Astrocyte (in vitro differentiated cells and primary cell): Measurements from ENCODE around the gene SBNO2. TPM values are rescaled to one million over a fixed set of nuclear protein-coding genes. Genes with fewer than 3 reads are reported as not detected.

Experiments used
- DNase-seq: peaks from one replicate; pipeline ENCODE4 v3.0.0-alpha.2; 2010; ENCODE audit warnings: low read depth
- FAIRE-seq: peaks from 2 replicates; lab custom pipeline; 2011; peaks lifted over from hg19 to GRCh38; lab: Jason Lieb, UNC
- H2AFZ ChIP-seq: 2 replicates; pipeline ENCODE4 v1.6.0; 2012; ENCODE audit warnings: low read depth, low read length, inconsistent platforms
- H3K27ac ChIP-seq: 2 replicates; pipeline ENCODE4 v1.5.1; 2011; ENCODE audit warnings: low read depth, low read length, inconsistent platforms
- H3K27me3 ChIP-seq: 2 replicates; pipeline ENCODE4 v1.6.0; 2011; ENCODE audit warnings: low read length, inconsistent platforms; ENCODE audit not compliant: insufficient read depth
- H3K36me3 ChIP-seq: 2 replicates; pipeline ENCODE4 v1.5.1; 2011; ENCODE audit warnings: low read length, inconsistent platforms; ENCODE audit not compliant: insufficient read depth
- H3K4me1 ChIP-seq: 2 replicates; pipeline ENCODE4 v1.5.1; 2011; ENCODE audit warnings: low read length, inconsistent platforms; ENCODE audit not compliant: insufficient read depth
- H3K4me2 ChIP-seq: 2 replicates; pipeline ENCODE4 v1.6.0; 2012; ENCODE audit warnings: low read length, inconsistent platforms
- H3K4me3 ChIP-seq: 2 replicates; pipeline ENCODE4 v1.5.1; 2011; ENCODE audit warnings: low read depth, mild to moderate bottlenecking, low read length, inconsistent platforms; ENCODE audit not compliant: insufficient read depth
- H3K79me2 ChIP-seq: 2 replicates; pipeline ENCODE4 v1.6.0; 2012; ENCODE audit warnings: mild to moderate bottlenecking, low read length, inconsistent platforms; ENCODE audit not compliant: insufficient read depth
- H3K9ac ChIP-seq: 2 replicates; pipeline ENCODE4 v1.6.0; 2012; ENCODE audit warnings: mild to moderate bottlenecking, low read length, inconsistent platforms
- H3K9me3 ChIP-seq: 2 replicates; pipeline ENCODE4 v1.5.1; 2012; ENCODE audit warnings: low read depth, mild to moderate bottlenecking, low read length, inconsistent platforms; ENCODE audit not compliant: insufficient read depth
- H4K20me1 ChIP-seq: 2 replicates; pipeline ENCODE4 v1.6.0; 2012; ENCODE audit warnings: low read length, inconsistent platforms; ENCODE audit not compliant: insufficient read depth
- H3K27ac Mint-ChIP-seq: one replicate; pipeline ENCODE4 v1.8.0; 2021; ENCODE audit warnings: mild to moderate bottlenecking, mixed read lengths; ENCODE audit not compliant: unreplicated experiment
- H3K27me3 Mint-ChIP-seq: one replicate; pipeline ENCODE4 v1.8.0; 2021; ENCODE audit warnings: low read depth, mixed read lengths; ENCODE audit not compliant: unreplicated experiment
- H3K36me3 Mint-ChIP-seq: one replicate; pipeline ENCODE4 v1.8.0; 2021; ENCODE audit warnings: low read depth, mixed read lengths; ENCODE audit not compliant: unreplicated experiment
- H3K4me1 Mint-ChIP-seq: one replicate; pipeline ENCODE4 v1.8.0; 2021; ENCODE audit warnings: low read depth, mixed read lengths; ENCODE audit not compliant: unreplicated experiment
- H3K4me3 Mint-ChIP-seq: one replicate; pipeline ENCODE4 v1.8.0; 2021; ENCODE audit warnings: mild to moderate bottlenecking, moderate library complexity, mixed read lengths; ENCODE audit not compliant: unreplicated experiment
- H3K9me3 Mint-ChIP-seq: one replicate; pipeline ENCODE4 v1.8.0; 2021; ENCODE audit warnings: mild to moderate bottlenecking, mixed read lengths; ENCODE audit not compliant: unreplicated experiment
- EZH2 ChIP-seq: IDR thresholded peaks from 2 replicates; pipeline ENCODE4 v1.6.1; 2012; ENCODE audit warnings: mild to moderate bottlenecking, low read length, inconsistent platforms; ENCODE audit not compliant: insufficient read depth
- total RNA-seq: library from RNA; stranded (reverse); gene quantifications from 2 replicates; pipeline ENCODE4 v1.2.1, GENCODE V29; 2021
- TF ChIP-seq, protein P1 (sequence below): IDR thresholded peaks from 2 replicates; pipeline ENCODE4 v1.5.1; 2011; ENCODE audit warnings: low read depth, mild to moderate bottlenecking, inconsistent platforms, low read length, moderate library complexity; ENCODE audit not compliant: insufficient read depth

Gene SBNO2
- total RNA-seq, 1 donor from 2014 or later = 39.3 TPM

DNA sequence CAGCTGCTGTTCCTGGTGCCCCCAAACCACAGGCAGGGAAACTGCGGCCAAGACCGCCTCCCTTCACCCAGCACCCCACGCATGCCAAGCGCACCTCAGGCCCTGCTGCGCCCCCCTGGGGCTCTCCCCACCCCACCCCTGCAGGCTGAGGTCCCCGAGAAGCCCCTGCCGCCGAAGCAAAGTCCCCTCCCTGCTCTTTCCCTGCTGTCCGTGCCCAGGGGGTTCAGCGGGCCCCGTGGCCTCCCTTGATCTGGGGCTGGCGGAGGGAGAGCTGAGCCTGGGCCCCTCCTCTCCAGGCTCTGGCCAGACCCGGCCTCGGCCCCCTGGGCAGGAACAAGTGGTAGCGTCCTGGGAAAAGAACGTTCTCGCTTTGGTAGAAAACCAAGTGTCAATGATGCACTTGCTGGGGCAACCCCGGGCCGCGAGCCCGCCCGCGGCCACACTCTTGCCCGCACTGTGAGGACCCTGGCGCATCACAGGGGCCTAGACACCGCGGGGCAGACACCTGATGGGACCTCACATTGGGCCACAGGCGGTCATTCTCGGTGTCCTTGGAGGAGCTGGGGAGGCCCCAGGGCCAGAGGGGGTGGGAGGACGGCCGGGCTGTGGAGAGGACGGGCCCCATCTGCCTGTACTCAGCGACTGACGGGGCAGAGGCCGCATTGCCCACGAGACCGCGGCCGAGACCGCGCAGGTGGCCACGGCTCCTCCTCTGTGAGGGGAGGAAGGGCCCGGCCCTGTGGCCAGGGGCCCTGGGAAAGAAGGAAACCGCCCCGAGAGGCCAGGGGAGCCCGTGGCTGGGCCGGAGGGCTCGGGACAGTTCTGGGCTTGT lies 41.3 kb downstream of the SBNO2 start:
- Mint-ChIP-seq H3K27me3 (no peaks in the 10 kb centered on the region), H3K4me1 (peaks cover 8% of the 10 kb centered on the region), H3K27ac (no peak overlapping the region), H3K9me3 (no peaks in the 10 kb centered on the region), H3K4me3 (no peak overlapping the region), H3K36me3 (peaks cover 4% of the 10 kb centered on the region)
- Histone ChIP-seq H3K9me3 (no peaks in the 10 kb centered on the region), H3K27ac (peak overlapping the region; percentile 80), H3K4me2 (peak overlapping the region; percentile 98), H3K27me3 (no peaks in the 10 kb centered on the region), H3K36me3 (no peaks in the 10 kb centered on the region), H4K20me1 (peaks cover 49% of the 10 kb centered on the region), H3K9ac (peak overlapping the region; percentile 94), H3K4me3 (peak overlapping the region; percentile 77), H2AFZ (peak overlapping the region; percentile 65), H3K79me2 (peaks cover 60% of the 10 kb centered on the region), H3K4me1 (peaks cover 19% of the 10 kb centered on the region)
- FAIRE-seq (no peak), DNase-seq (no peak)
- no peak for TF ChIP-seq EZH2
- TF ChIP-seq, protein P1, sequence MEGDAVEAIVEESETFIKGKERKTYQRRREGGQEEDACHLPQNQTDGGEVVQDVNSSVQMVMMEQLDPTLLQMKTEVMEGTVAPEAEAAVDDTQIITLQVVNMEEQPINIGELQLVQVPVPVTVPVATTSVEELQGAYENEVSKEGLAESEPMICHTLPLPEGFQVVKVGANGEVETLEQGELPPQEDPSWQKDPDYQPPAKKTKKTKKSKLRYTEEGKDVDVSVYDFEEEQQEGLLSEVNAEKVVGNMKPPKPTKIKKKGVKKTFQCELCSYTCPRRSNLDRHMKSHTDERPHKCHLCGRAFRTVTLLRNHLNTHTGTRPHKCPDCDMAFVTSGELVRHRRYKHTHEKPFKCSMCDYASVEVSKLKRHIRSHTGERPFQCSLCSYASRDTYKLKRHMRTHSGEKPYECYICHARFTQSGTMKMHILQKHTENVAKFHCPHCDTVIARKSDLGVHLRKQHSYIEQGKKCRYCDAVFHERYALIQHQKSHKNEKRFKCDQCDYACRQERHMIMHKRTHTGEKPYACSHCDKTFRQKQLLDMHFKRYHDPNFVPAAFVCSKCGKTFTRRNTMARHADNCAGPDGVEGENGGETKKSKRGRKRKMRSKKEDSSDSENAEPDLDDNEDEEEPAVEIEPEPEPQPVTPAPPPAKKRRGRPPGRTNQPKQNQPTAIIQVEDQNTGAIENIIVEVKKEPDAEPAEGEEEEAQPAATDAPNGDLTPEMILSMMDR = no peak

DNA sequence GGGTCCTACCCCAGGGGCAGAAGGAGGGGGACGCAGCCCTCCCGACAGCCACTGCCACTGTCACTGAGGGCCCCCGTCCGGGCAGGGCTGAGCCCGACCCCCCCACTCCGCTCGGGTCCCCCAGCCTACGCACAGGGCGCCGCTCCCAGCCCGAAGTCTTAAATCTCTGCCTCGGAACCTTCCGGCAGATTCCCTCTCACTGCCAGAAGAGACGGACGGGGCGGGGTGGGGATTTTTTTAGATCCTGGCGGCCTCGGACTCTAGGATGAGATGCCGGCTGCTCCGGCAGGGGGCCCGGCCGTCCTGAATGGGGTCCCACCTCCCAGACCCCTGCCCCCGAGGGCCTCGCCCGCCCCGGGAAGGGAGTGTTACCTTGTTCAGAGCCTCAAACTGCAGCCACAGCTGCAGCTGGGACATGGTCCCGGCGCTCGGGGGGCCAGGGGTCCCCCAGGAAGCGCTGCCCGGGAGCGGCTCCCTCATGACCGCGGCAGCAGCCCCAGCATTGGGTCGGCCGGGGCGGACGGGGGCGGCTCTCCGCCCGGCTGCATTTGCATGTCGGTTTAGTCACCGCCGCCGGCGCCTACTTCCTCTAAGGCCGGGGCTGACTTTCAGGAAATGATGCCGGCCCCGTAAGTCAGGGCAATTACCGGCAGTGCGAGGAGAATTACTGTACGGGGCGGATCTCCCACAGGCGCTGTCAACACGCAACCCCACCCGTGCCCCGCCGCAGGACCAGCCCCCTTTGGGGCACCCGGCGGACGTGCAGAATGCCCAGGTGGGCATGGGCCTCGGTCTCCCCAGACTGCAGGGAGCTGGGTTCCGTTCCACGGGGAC lies 42.1 kb downstream of the SBNO2 start:
- no peak for FAIRE-seq

More for the DNA sequence above, 42.1 kb downstream of the SBNO2 start:
- Mint-ChIP-seq H3K4me1 (peaks cover 8% of the 10 kb centered on the region), H3K4me3 (peak overlapping the region; percentile 77), H3K9me3 (no peaks in the 10 kb centered on the region), H3K27me3 (no peaks in the 10 kb centered on the region), H3K36me3 (peaks cover 4% of the 10 kb centered on the region), H3K27ac (no peak overlapping the region)
- TF ChIP-seq EZH2 = no peak
- TF ChIP-seq, protein P1 = no peak
- Histone ChIP-seq H3K9ac (peak overlapping the region; percentile 94), H3K27me3 (no peaks in the 10 kb centered on the region), H3K27ac (peak overlapping the region; percentile 80), H4K20me1 (peaks cover 55% of the 10 kb centered on the region), H2AFZ (peak overlapping the region; percentile 65), H3K4me1 (peaks cover 19% of the 10 kb centered on the region), H3K36me3 (no peaks in the 10 kb centered on the region), H3K4me2 (peak overlapping the region; percentile 98), H3K4me3 (peak overlapping the region; percentile 77), H3K9me3 (no peaks in the 10 kb centered on the region), H3K79me2 (peaks cover 68% of the 10 kb centered on the region)
- peak; percentile 87 for DNase-seq
